ENCODE results near the gene PXDC1. TPM values are rescaled to one million over a fixed set of nuclear protein-coding genes. Genes with fewer than 3 reads are reported as not detected.
"Not testable (repeated sequence)": the region's sequence is repeated elsewhere in the genome, so short reads cannot be mapped to it uniquely, and the experiment has no call there.

The PXDC1 gene
- total and polyA plus RNA-seq, 2 donors = 26.6 to 57.1 TPM

GRCh38 chr6:3775847-3776246, 24.3 kb upstream of the PXDC1 start:
- 94% methylated on average over 4 of the region's 4 CpGs for WGBS
- Histone ChIP-seq H3K4me1 (ENCODE audit: insufficient read depth) (no peaks in the 10 kb centered on the region), H3K27ac (ENCODE audit: low read depth) (no peak overlapping the region), H3K4me3 (ENCODE audit: low read depth, low read length) (no peak overlapping the region), H3K36me3 (ENCODE audit: insufficient read depth) (no peaks in the 10 kb centered on the region)
- DNase-seq (ENCODE audit: extremely low spot score) = no peak

GRCh38 chr6:3775386-3775785, 23.9 kb upstream of the PXDC1 start:
- WGBS = 97% methylated on average over 7 of the region's 7 CpGs
- Histone ChIP-seq H3K27ac (ENCODE audit: low read depth) (no peak overlapping the region), H3K4me3 (ENCODE audit: low read depth, low read length) (no peak overlapping the region), H3K36me3 (ENCODE audit: insufficient read depth) (no peaks in the 10 kb centered on the region), H3K4me1 (ENCODE audit: insufficient read depth) (no peaks in the 10 kb centered on the region)
- DNase-seq (ENCODE audit: extremely low spot score) = no peak

GRCh38 chr6:3773678-3774298, 22.3 kb upstream of the PXDC1 start:
- DNase-seq (ENCODE audit: extremely low spot score) = no peak

GRCh38 chr6:3772127-3772999, 20.9 kb upstream of the PXDC1 start:
- not testable (repeated sequence) for H3K27ac ChIP-seq (ENCODE audit: low read depth); H3K36me3 ChIP-seq (ENCODE audit: insufficient read depth); H3K4me1 ChIP-seq (ENCODE audit: insufficient read depth); H3K4me3 ChIP-seq (ENCODE audit: low read depth, low read length); DNase-seq (ENCODE audit: extremely low spot score)
- WGBS = 92% methylated on average over 12 of the region's 12 CpGs

More at GRCh38 chr6:3773678-3774298, 22.3 kb upstream of the PXDC1 start:
- no peaks in the 10 kb centered on the region for H3K36me3 ChIP-seq (ENCODE audit: insufficient read depth)
- no peaks in the 10 kb centered on the region for H3K4me1 ChIP-seq (ENCODE audit: insufficient read depth)
- no peak overlapping the region for H3K4me3 ChIP-seq (ENCODE audit: low read depth, low read length)
- WGBS = 88% methylated on average over 7 of the region's 7 CpGs
- H3K27ac ChIP-seq (ENCODE audit: low read depth) = no peak overlapping the region

GRCh38 chr6:3771407-3772011, 20.0 kb upstream of the PXDC1 start:
- WGBS = 88% methylated on average over 57 of the region's 57 CpGs
- no peak overlapping the region for H3K4me3 ChIP-seq (ENCODE audit: low read depth, low read length)
- DNase-seq (ENCODE audit: extremely low spot score) = no peak

GRCh38 chr6:3770023-3770720, 18.7 kb upstream of the PXDC1 start:
- Histone ChIP-seq H3K4me1 (ENCODE audit: insufficient read depth) (no peaks in the 10 kb centered on the region), H3K27ac (ENCODE audit: low read depth) (no peak overlapping the region), H3K4me3 (ENCODE audit: low read depth, low read length) (no peak overlapping the region), H3K36me3 (ENCODE audit: insufficient read depth) (no peaks in the 10 kb centered on the region)
- 58% methylated on average over 10 of the region's 10 CpGs for WGBS
- no peak for DNase-seq (ENCODE audit: extremely low spot score)

More at GRCh38 chr6:3771407-3772011, 20.0 kb upstream of the PXDC1 start:
- Histone ChIP-seq H3K27ac (ENCODE audit: low read depth) (no peak overlapping the region), H3K36me3 (ENCODE audit: insufficient read depth) (no peaks in the 10 kb centered on the region), H3K4me1 (ENCODE audit: insufficient read depth) (no peaks in the 10 kb centered on the region)

GRCh38 chr6:3769610-3770009, 18.1 kb upstream of the PXDC1 start:
- H3K27ac ChIP-seq (ENCODE audit: low read depth) = no peak overlapping the region
- 87% methylated on average over 6 of the region's 6 CpGs for WGBS
- H3K4me3 ChIP-seq (ENCODE audit: low read depth, low read length) = no peak overlapping the region
- H3K36me3 ChIP-seq (ENCODE audit: insufficient read depth) = no peaks in the 10 kb centered on the region
- no peak for DNase-seq (ENCODE audit: extremely low spot score)
- no peaks in the 10 kb centered on the region for H3K4me1 ChIP-seq (ENCODE audit: insufficient read depth)

GRCh38 chr6:3768502-3768901, 17.0 kb upstream of the PXDC1 start:
- no peak overlapping the region for H3K4me3 ChIP-seq (ENCODE audit: low read depth, low read length)

GRCh38 chr6:3767483-3767882, 16.0 kb upstream of the PXDC1 start:
- not testable (repeated sequence) for DNase-seq (ENCODE audit: extremely low spot score)
- WGBS = 92% methylated on average over 6 of the region's 6 CpGs

More at GRCh38 chr6:3768502-3768901, 17.0 kb upstream of the PXDC1 start:
- 86% methylated on average over 2 of the region's 2 CpGs for WGBS
- no peak for DNase-seq (ENCODE audit: extremely low spot score)
- Histone ChIP-seq H3K4me1 (ENCODE audit: insufficient read depth) (no peaks in the 10 kb centered on the region), H3K36me3 (ENCODE audit: insufficient read depth) (no peaks in the 10 kb centered on the region), H3K27ac (ENCODE audit: low read depth) (no peak overlapping the region)

GRCh38 chr6:3766214-3766613, 14.7 kb upstream of the PXDC1 start:
- DNase-seq (ENCODE audit: extremely low spot score) = no peak
- 34% methylated on average over 9 of the region's 9 CpGs for whole genome bisulfite sequencing
- no peaks in the 10 kb centered on the region for H3K36me3 ChIP-seq (ENCODE audit: insufficient read depth)
- H3K4me1 ChIP-seq (ENCODE audit: insufficient read depth) = no peaks in the 10 kb centered on the region
- H3K27ac ChIP-seq (ENCODE audit: low read depth) = no peak overlapping the region
- H3K4me3 ChIP-seq (ENCODE audit: low read depth, low read length) = no peak overlapping the region

More at GRCh38 chr6:3767483-3767882, 16.0 kb upstream of the PXDC1 start:
- not testable (repeated sequence) for H3K4me3 ChIP-seq (ENCODE audit: low read depth, low read length); H3K36me3 ChIP-seq (ENCODE audit: insufficient read depth); H3K4me1 ChIP-seq (ENCODE audit: insufficient read depth); H3K27ac ChIP-seq (ENCODE audit: low read depth)

- 75% methylated on average over 6 of the region's 6 CpGs for WGBS
- Histone ChIP-seq H3K36me3 (ENCODE audit: insufficient read depth) (no peaks in the 10 kb centered on the region), H3K4me3 (ENCODE audit: low read depth, low read length) (no peak overlapping the region), H3K27ac (ENCODE audit: low read depth) (no peak overlapping the region), H3K4me1 (ENCODE audit: insufficient read depth) (no peaks in the 10 kb centered on the region)
- no peak for DNase-seq (ENCODE audit: extremely low spot score)
Observed at GRCh38 chr6:3765415-3765814, 13.9 kb upstream of the PXDC1 start.

- Histone ChIP-seq H3K4me3 (ENCODE audit: low read depth, low read length) (no peak overlapping the region), H3K4me1 (ENCODE audit: insufficient read depth) (no peaks in the 10 kb centered on the region), H3K27ac (ENCODE audit: low read depth) (no peak overlapping the region), H3K36me3 (ENCODE audit: insufficient read depth) (no peaks in the 10 kb centered on the region)
- WGBS = 78% methylated on average over 5 of the region's 5 CpGs
- DNase-seq (ENCODE audit: extremely low spot score) = no peak
Observed at GRCh38 chr6:3764516-3765335, 13.2 kb upstream of the PXDC1 start.

GRCh38 chr6:3762852-3763251, 11.3 kb upstream of the PXDC1 start:
- H3K4me3 ChIP-seq (ENCODE audit: low read depth, low read length) = no peak overlapping the region
- DNase-seq (ENCODE audit: extremely low spot score) = no peak
- no peak overlapping the region for H3K27ac ChIP-seq (ENCODE audit: low read depth)
- H3K36me3 ChIP-seq (ENCODE audit: insufficient read depth) = no peaks in the 10 kb centered on the region
- no peaks in the 10 kb centered on the region for H3K4me1 ChIP-seq (ENCODE audit: insufficient read depth)
- 90% methylated on average over 6 of the region's 6 CpGs for WGBS

All from urinary bladder (tissue), 4 donors.